ENCODE measurements around the gene MAPK10.

DNA sequence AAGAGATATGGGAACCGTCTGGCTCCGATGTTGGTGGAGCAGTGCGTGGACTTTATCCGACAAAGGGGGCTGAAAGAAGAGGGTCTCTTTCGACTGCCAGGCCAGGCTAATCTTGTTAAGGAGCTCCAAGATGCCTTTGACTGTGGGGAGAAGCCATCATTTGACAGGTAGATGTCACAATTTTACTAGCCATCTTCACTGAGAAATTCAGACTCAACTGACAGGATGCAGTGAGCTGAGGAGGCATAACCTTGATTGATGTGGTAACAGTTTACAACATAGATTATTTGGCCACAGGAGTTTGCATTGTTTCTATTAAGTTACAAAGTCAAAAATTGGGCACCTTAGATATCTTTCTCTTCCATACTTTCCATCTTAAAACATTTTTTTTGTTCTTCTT, 417.7 kb downstream of the MAPK10 start:
- TF ChIP-seq, protein P1, sequence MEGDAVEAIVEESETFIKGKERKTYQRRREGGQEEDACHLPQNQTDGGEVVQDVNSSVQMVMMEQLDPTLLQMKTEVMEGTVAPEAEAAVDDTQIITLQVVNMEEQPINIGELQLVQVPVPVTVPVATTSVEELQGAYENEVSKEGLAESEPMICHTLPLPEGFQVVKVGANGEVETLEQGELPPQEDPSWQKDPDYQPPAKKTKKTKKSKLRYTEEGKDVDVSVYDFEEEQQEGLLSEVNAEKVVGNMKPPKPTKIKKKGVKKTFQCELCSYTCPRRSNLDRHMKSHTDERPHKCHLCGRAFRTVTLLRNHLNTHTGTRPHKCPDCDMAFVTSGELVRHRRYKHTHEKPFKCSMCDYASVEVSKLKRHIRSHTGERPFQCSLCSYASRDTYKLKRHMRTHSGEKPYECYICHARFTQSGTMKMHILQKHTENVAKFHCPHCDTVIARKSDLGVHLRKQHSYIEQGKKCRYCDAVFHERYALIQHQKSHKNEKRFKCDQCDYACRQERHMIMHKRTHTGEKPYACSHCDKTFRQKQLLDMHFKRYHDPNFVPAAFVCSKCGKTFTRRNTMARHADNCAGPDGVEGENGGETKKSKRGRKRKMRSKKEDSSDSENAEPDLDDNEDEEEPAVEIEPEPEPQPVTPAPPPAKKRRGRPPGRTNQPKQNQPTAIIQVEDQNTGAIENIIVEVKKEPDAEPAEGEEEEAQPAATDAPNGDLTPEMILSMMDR (conservative IDR thresholded peaks at IDR 0.05; ENCODE audit: low read length): peak; percentile 29; the same call in 1 of the 2 replicates
- TF ChIP-seq EZH2phosphoT487 (IDR thresholded peaks at IDR 0.05; ENCODE audit: borderline replicate concordance): no peak

All from Loucy (cell line).